ENCODE results near the gene TIMM13. TPM values are rescaled to one million over a fixed set of nuclear protein-coding genes. Genes with fewer than 3 reads are reported as not detected.

TIMM13 gene
- total and polyA plus RNA-seq, 2 of the 8 experiments (the other 6 are each of a cell fraction or from before 2014, with no cell fraction given): 270 to 275 TPM

GRCh38 chr19:2389594-2389993 is 37.8 kb downstream of the TIMM13 start:
- Histone ChIP-seq H2BK12ac (ENCODE audit: low read depth, low read length) (peak overlapping the region; percentile 80; the same call in 1 of the 2 replicates), H2BK120ac (replicated peaks; ENCODE audit: low read depth, low read length) (no peak overlapping the region), H2AK5ac (ENCODE audit: low read depth, low read length) (no peak overlapping the region), H3K14ac (ENCODE audit: insufficient read length) (no peak overlapping the region), H3K23me2 (ENCODE audit: low read depth, low read length) (no peaks in the 10 kb centered on the region; the same call in 1 of the 2 replicates), H3K23ac (ENCODE audit: insufficient read length) (no peak overlapping the region), H2AFZ (ENCODE audit: low read length) (0 out of 2 replicates have a peak overlapping the region, but pooled peaks have one; percentile 44), H3K9me3 (ENCODE audit: insufficient read depth in 2 of 2, low read depth in 1 of 2, low read length in 1 of 2) (no peaks in the 10 kb centered on the region), H4K91ac (replicated peaks; ENCODE audit: insufficient read length, low read length) (peak overlapping the region; percentile 11), H4K8ac (ENCODE audit: extremely low read depth, insufficient read depth, low read length) (no peak overlapping the region), H4K5ac (ENCODE audit: insufficient read length, low read depth, low read length) (no peak overlapping the region), H3K9ac (replicated peaks in 1 of 4; ENCODE audit: extremely low read depth in 1 of 4, low read depth in 3 of 4, low read length in 3 of 4) (no peak overlapping the region), H2BK20ac (ENCODE audit: low read length) (0 out of 2 replicates have a peak overlapping the region, but pooled peaks have one; percentile 21), H3K18ac (ENCODE audit: extremely low read depth, low read length) (no peak overlapping the region; the same call in 1 of the 2 replicates), H2BK5ac (ENCODE audit: low read depth, low read length) (no peak overlapping the region), H4K20me1 (replicated peaks in 1 of 2; ENCODE audit: control insufficient read depth in 1 of 2, insufficient read depth in 2 of 2, low read length in 2 of 2) (no peaks in the 10 kb centered on the region), H3K36me3 (ENCODE audit: control insufficient read depth in 2 of 4, insufficient read depth in 4 of 4, low read length in 3 of 4) (no peaks in the 10 kb centered on the region), H3K4me3 (ENCODE audit: extremely low read depth in 1 of 4, insufficient read depth in 2 of 4, low read depth in 3 of 4, low read length in 4 of 4) (no peak overlapping the region), H3K79me2 (ENCODE audit: control insufficient read depth in 1 of 2, insufficient read depth in 2 of 2, low read length in 2 of 2) (no peaks in the 10 kb centered on the region), H2BK15ac (ENCODE audit: low read length) (no peak overlapping the region; the same call in 1 of the 2 replicates), H3K79me1 (ENCODE audit: low read depth, low read length) (no peaks in the 10 kb centered on the region), H3K4ac (replicated peaks; ENCODE audit: insufficient read length, low read depth, low read length) (no peak overlapping the region), H3K4me1 (replicated peaks in 1 of 4; ENCODE audit: control insufficient read depth in 3 of 4, insufficient read depth in 4 of 4, low read length in 3 of 4) (peaks cover 0 to 2% (median 0%) of the 10 kb centered on the region in 4 experiments; a peak in 3 of 7 replicates), H3K56ac (replicated peaks; ENCODE audit: insufficient read length, low read depth, low read length) (no peak overlapping the region), H3K27ac (ENCODE audit: low read depth, low read length) (no peak overlapping the region), H3K4me2 (ENCODE audit: insufficient read depth in 1 of 2, low read depth in 2 of 2, low read length in 2 of 2) (no peak overlapping the region), H3K27me3 (replicated peaks in 1 of 4; ENCODE audit: control insufficient read depth in 3 of 4, extremely low read depth in 1 of 4, insufficient read depth in 3 of 4, low read length in 3 of 4) (no peaks in the 10 kb centered on the region; a peak in 1 of 7 replicates)
- 88% methylated on average over 21 of the region's 21 CpGs; no CpG with 5 or more reads in 1 of the 2 experiments for WGBS, 2 experiments (ENCODE audit: extremely low coverage in 1 of 2, insufficient coverage in 1 of 2, insufficient read length in 1 of 2, insufficient replicate concordance in 2 of 2, low coverage in 1 of 2, low lambda C conversion rate in 2 of 2, missing lambda C conversion rate in 1 of 2)
- DNase-seq (ENCODE audit: low read depth in 1 of 2, low spot score in 2 of 2) (no peak), FAIRE-seq (no peak)
- ChIA-PET POLR2A (ENCODE audit: partially characterized antibody) (interaction anchor here (0.7 to 1.0 kb wide), 2 partner anchors 23 to 87 kb away, joined by 3 read pairs; partner anchors contain the start of gene GADD45B), CTCF (ENCODE audit: partially characterized antibody) (interaction anchor here (0.7 to 1.8 kb wide), 7 partner anchors 57 to 247 kb away, joined by 3 to 8 read pairs (median 4); no protein-coding TSS in a partner anchor)
- TF ChIP-seq ZNF274 (IDR thresholded peaks at IDR 0.05; ENCODE audit: borderline replicate concordance, extremely low read depth, low read length) (no peak), TAF1 (IDR thresholded peaks at IDR 0.05; ENCODE audit: low read depth, low read length) (no peak), KDM4A (IDR thresholded peaks at IDR 0.05; ENCODE audit: low read depth, low read length, severe bottlenecking) (no peak), KDM1A (IDR thresholded peaks at IDR 0.05; ENCODE audit: borderline replicate concordance, low read length) (no peak), SP2 (IDR thresholded peaks at IDR 0.05; ENCODE audit: low read length) (no peak), JUND (IDR thresholded peaks at IDR 0.05; ENCODE audit: low read length) (no peak), USF2 (IDR thresholded peaks at IDR 0.05; ENCODE audit: low read length) (no peak), FOSL1 (IDR thresholded peaks at IDR 0.05; ENCODE audit: insufficient read depth, low read depth, low read length) (no peak), SIN3A (conservative IDR thresholded peaks at IDR 0.05 in 1 of 2, IDR thresholded peaks at IDR 0.05 in 1 of 2; ENCODE audit: low read depth in 1 of 2, low read length in 2 of 2) (no peak), RFX5 (IDR thresholded peaks at IDR 0.05; ENCODE audit: borderline replicate concordance, low read depth, low read length) (no peak), CHD1 (IDR thresholded peaks at IDR 0.05; ENCODE audit: low read depth, low read length) (no peak)

All from H1 (cell line).